ENCODE measurements around the gene MTHFSD.

GRCh38 chr16:86595983-86596605 is 41.1 kb upstream of the MTHFSD start:
- TF ChIP-seq CTCF (IDR thresholded peaks at IDR 0.05) (no peak), POLR2A (IDR thresholded peaks at IDR 0.05) (no peak)
